K562 (cell line): ENCODE measurements around the gene PRKD2. TPM values are rescaled to one million over a fixed set of nuclear protein-coding genes. Genes with fewer than 3 reads are reported as not detected.

Source experiments
- ATAC-seq: fragments of 200-7000 bp; cut with Tn5 transposase; 3 replicates; pipeline ENCODE4 v1.9.1; 2020; ENCODE audit warnings: moderate library complexity
- BruUV-seq: library from RNA; stranded (reverse); fragments of 400-500 nt; replicated peaks from 2 replicates; lab custom pipeline; 2021; lab: Mats Ljungman, UMichigan
- CTCF ChIA-PET: fragments of 300-600 bp; formaldehyde crosslinking; extraction: SDS; loops from one replicate; lab custom pipeline; 2021; ENCODE audit warnings: low intra/inter-chr PET ratio; lab: Yijun Ruan, JAX
- POLR2A ChIA-PET: fragments of 300-600, 350-650 bp; sonication (Branson Sonifier 250); formaldehyde crosslinking; extraction: SDS; loops from one replicate; lab custom pipeline; 2021; ENCODE audit warnings: antibody characterized with exemption, inconsistent platforms; lab: Yijun Ruan, JAX
- DNase-seq, 4 experiments: peaks; one replicate each; pipeline versions ENCODE4 v3.0.0 to v3.0.0-alpha.2; 2011 to 2018; ENCODE audit warnings: low spot score in 3 of 4, mixed read lengths in 3 of 4; ENCODE audit errors: extremely low read depth in 1 of 4
- FAIRE-seq: peaks from 2 replicates; lab custom pipeline; 2011; peaks lifted over from hg19 to GRCh38; lab: Jason Lieb, UNC
- H2AFZ ChIP-seq: 2 replicates; pipeline ENCODE4 v1.6.0; 2011; ENCODE audit warnings: low read depth, low read length, control low read depth, inconsistent platforms
- H3K27ac ChIP-seq: fragments of 200-600 bp; 3 replicates; pipeline ENCODE4 v1.8.0; 2011; ENCODE audit warnings: low read depth, mild to moderate bottlenecking, control low read depth, inconsistent platforms, low read length, moderate library complexity, mixed read lengths; ENCODE audit errors: extremely low read depth
- H3K27me3 ChIP-seq, 2 experiments: fragments of 300-600 bp in 1 of 2; 2 replicates in 1 of 2; 3 replicates in 1 of 2; pipeline versions ENCODE4 v1.6.0 to v1.8.0; 2011; ENCODE audit warnings: inconsistent platforms in 2 of 2, low read length in 2 of 2, mild to moderate bottlenecking in 1 of 2, mixed read lengths in 1 of 2, moderate library complexity in 1 of 2; ENCODE audit not compliant: control insufficient read depth in 2 of 2, insufficient read depth in 2 of 2
- H3K36me3 ChIP-seq: fragments of 300-600 bp; 3 replicates; pipeline ENCODE4 v1.8.0; 2011; ENCODE audit warnings: mild to moderate bottlenecking, low read length, inconsistent platforms; ENCODE audit not compliant: control insufficient read depth, insufficient read depth
- H3K4me1 ChIP-seq, 2 experiments: fragments of 200-600 bp in 1 of 2; replicated peaks in 1 of 2; 2 replicates in 1 of 2; 3 replicates in 1 of 2; pipeline versions ENCODE4 v1.5.1 to v1.8.0; 2011; ENCODE audit warnings: inconsistent platforms in 2 of 2, low read length in 2 of 2, mild to moderate bottlenecking in 1 of 2, mixed read lengths in 1 of 2, moderate library complexity in 1 of 2; ENCODE audit not compliant: control insufficient read depth in 2 of 2, insufficient read depth in 2 of 2
- H3K4me2 ChIP-seq: 2 replicates; pipeline ENCODE4 v1.6.1; 2011; ENCODE audit warnings: low read length, control low read depth, inconsistent platforms, mixed read lengths; ENCODE audit not compliant: insufficient read depth
- H3K4me3 ChIP-seq: fragments of 200-600 bp; sonication (generic), shearing (Covaris generic); 2 replicates; pipeline ENCODE4 v1.5.1; 2016; ENCODE audit warnings: control low read depth, inconsistent platforms
- H3K79me2 ChIP-seq: fragments of 200-600 bp; 3 replicates; pipeline ENCODE4 v1.8.0; 2011; ENCODE audit warnings: low read length, inconsistent platforms; ENCODE audit not compliant: control insufficient read depth, insufficient read depth
- H3K9ac ChIP-seq, 2 experiments: 2 replicates each; pipeline versions ENCODE4 v1.6.0 to v1.6.1; 2011; ENCODE audit warnings: low read depth in 2 of 2, low read length in 2 of 2, control low read depth in 1 of 2, inconsistent platforms in 1 of 2, mild to moderate bottlenecking in 1 of 2, mixed read lengths in 1 of 2; ENCODE audit not compliant: insufficient read depth in 1 of 2
- H3K9me1 ChIP-seq: one replicate; pipeline ENCODE4 v1.6.0; 2011; ENCODE audit warnings: inconsistent platforms, mild to moderate bottlenecking, low read length, moderate library complexity; ENCODE audit not compliant: control insufficient read depth, insufficient read depth
- H3K9me3 ChIP-seq: replicated peaks from 2 replicates; pipeline ENCODE4 v1.5.1; 2011; ENCODE audit warnings: low read depth, low read length, inconsistent platforms; ENCODE audit not compliant: control insufficient read depth, insufficient read depth
- H4K20me1 ChIP-seq: replicated peaks from 2 replicates; pipeline ENCODE4 v1.6.1; 2011; ENCODE audit warnings: low read length, inconsistent platforms, mixed read lengths; ENCODE audit not compliant: control insufficient read depth, insufficient read depth
- BRCA1 ChIP-seq, 2 experiments: fragments of 450-650 bp in 1 of 2; sonication (generic) in 1 of 2; formaldehyde crosslinking in 1 of 2; IDR thresholded peaks; 2 replicates each; pipeline versions ENCODE4 v1.5.0 to v1.6.1; 2017 to 2020; ENCODE audit warnings: mild to moderate bottlenecking in 1 of 2, missing genetic modification reagents in 1 of 2
- NRF1 ChIP-seq, 2 experiments: fragments of 450-650 bp; IDR thresholded peaks in 1 of 2; conservative IDR thresholded peaks in 1 of 2; 2 replicates each; pipeline ENCODE4 v1.6.1; 2014; ENCODE audit warnings: mild to moderate bottlenecking in 2 of 2
- SIX5 ChIP-seq, 2 experiments: IDR thresholded peaks; 2 replicates each; pipeline ENCODE4 v1.6.1; 2011; ENCODE audit warnings: low read length in 2 of 2, borderline replicate concordance in 1 of 2, low read depth in 1 of 2, mild to moderate bottlenecking in 1 of 2, moderate library complexity in 1 of 2; ENCODE audit not compliant: insufficient read depth in 1 of 2
- WGBS: fragments of 100-300 bp; shearing (Covaris generic); methylation state at CpG from one replicate; pipeline ENCODE4 v1.1.6; 2016; ENCODE audit warnings: low coverage, mixed read lengths; ENCODE audit not compliant: insufficient coverage; ENCODE audit errors: missing lambda C conversion rate; 5-methylcytosine and 5-hydroxymethylcytosine counted together
- in situ Hi-C: fragments of 300-500 bp; cut with MboI; formaldehyde crosslinking; loops from 4 replicates; pipeline ENCODE4 v1.15.0; 2018; ENCODE audit warnings: inconsistent platforms, mixed read lengths
- intact Hi-C: fragments of 100-400 bp; cut with micrococcal nuclease; formaldehyde crosslinking; loops from 2 replicates; pipeline ENCODE4 v1.14.2; 2022
- polyA plus RNA-seq, 8 experiments: library from polyadenylated mRNA; depleted of rRNA in 4 of 8; stranded (reverse) in 5 of 8; unstranded in 3 of 8; fragments of >200 nt; fragmentation: Nextera tagmentation in 2 of 8; fragmentation: Illumina TruSeq in 1 of 8; extraction: Ambion mirVana in 2 of 8; extraction: Trizol in 1 of 8; gene quantifications; 2 replicates each; pipeline versions ENCODE4 v1.2.1 to v1.2.3, GENCODE V29; 2011 to 2014; ENCODE audit warnings: inconsistent platforms in 1 of 8, missing spikeins in 1 of 8
- total RNA-seq, 7 experiments: library from RNA; depleted of rRNA in 6 of 7; stranded (reverse); fragments of >200 nt in 6 of 7; fragmentation: Illumina TruSeq in 2 of 7; extraction: Trizol in 2 of 7; gene quantifications; 2 replicates each; pipeline versions ENCODE4 v1.2.1 to v1.2.3, GENCODE V29; 2011 to 2021; ENCODE audit warnings: low replicate concordance in 1 of 7

Gene PRKD2
- total and polyA plus RNA-seq, 9 of the 15 experiments (the other 6 are each of a cell fraction or from before 2014, with no cell fraction given) = 1.8 to 60.0 (median 15.0) TPM

DNA sequence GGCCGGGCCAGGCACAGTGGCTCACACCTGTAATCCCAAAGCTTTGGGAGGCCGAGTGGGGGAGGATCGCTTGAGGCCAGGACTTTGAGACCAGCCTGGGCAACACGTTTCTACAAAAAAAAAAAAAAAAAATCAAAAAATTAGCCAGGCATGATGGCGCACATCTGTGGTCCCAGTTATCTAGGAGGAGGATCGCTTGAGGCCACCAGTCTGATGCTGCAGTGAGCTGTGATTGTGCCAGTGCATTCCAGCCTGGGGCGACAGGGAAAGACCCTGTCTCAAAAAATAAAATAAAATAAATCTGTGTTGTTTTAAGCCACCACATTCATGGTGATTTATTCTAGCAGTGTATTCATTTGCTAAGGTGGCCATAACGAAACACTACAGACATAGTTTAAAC lies 51.8 kb downstream of the PRKD2 start:
- TF ChIP-seq NRF1 (conservative IDR thresholded peaks at IDR 0.05 in 1 of 2, IDR thresholded peaks at IDR 0.05 in 1 of 2) = no peak
- no peak for TF ChIP-seq BRCA1 (IDR thresholded peaks at IDR 0.05)
- TF ChIP-seq BRCA1 (CRISPR knock-in tag; IDR thresholded peaks at IDR 0.05) = no peak
- TF ChIP-seq SIX5 (IDR thresholded peaks at IDR 0.05; ENCODE audit: borderline replicate concordance in 1 of 2, insufficient read depth in 1 of 2, low read depth in 1 of 2, low read length in 2 of 2) = no peak
- H3K4me2 ChIP-seq = no peak overlapping the region
- H2AFZ ChIP-seq = no peak overlapping the region
- no peak overlapping the region for H3K9ac ChIP-seq
- intact Hi-C loops = no loop called here
- POLR2A ChIA-PET = interaction anchor here (0.9 kb wide), 1 partner anchor 72 kb away, joined by 4 read pairs; no protein-coding TSS in a partner anchor
- H3K27me3 ChIP-seq = no peaks in the 10 kb centered on the region
- 36% methylated on average over 7 of the region's 8 CpGs for WGBS
- in situ Hi-C loops = loop anchor here (5.0 kb wide), 1 partner anchor 133 kb away; no protein-coding TSS in a partner anchor
- no peak overlapping the region for H3K4me3 ChIP-seq
- H4K20me1 ChIP-seq = no peaks in the 10 kb centered on the region
- H3K9me1 ChIP-seq = no peaks in the 10 kb centered on the region
- ATAC-seq (no peak), FAIRE-seq (no peak), DNase-seq (no peak)
- H3K79me2 ChIP-seq = no peaks in the 10 kb centered on the region
- CTCF ChIA-PET = no interaction called here
- H3K36me3 ChIP-seq = no peaks in the 10 kb centered on the region
- H3K27ac ChIP-seq = no peak overlapping the region
- no peaks in the 10 kb centered on the region for H3K9me3 ChIP-seq
- H3K4me1 ChIP-seq = peaks cover 13 to 15% of the 10 kb centered on the region in 2 experiments
- no TSS peak for BruUV-seq
